ENCODE measurements around the gene SSR2.

GRCh38 chr1:156012051-156012817 lies 8.5 kb downstream of the SSR2 start:
- TF ChIP-seq CTCF (conservative IDR thresholded peaks at IDR 0.05; ENCODE audit: low read length) (0 out of 2 replicates have a peak, but pooled peaks have one; percentile 9), EZH2phosphoT487 (IDR thresholded peaks at IDR 0.05; ENCODE audit: borderline replicate concordance) (no peak)
